ENCODE results near the gene NHLH1.

DNA sequence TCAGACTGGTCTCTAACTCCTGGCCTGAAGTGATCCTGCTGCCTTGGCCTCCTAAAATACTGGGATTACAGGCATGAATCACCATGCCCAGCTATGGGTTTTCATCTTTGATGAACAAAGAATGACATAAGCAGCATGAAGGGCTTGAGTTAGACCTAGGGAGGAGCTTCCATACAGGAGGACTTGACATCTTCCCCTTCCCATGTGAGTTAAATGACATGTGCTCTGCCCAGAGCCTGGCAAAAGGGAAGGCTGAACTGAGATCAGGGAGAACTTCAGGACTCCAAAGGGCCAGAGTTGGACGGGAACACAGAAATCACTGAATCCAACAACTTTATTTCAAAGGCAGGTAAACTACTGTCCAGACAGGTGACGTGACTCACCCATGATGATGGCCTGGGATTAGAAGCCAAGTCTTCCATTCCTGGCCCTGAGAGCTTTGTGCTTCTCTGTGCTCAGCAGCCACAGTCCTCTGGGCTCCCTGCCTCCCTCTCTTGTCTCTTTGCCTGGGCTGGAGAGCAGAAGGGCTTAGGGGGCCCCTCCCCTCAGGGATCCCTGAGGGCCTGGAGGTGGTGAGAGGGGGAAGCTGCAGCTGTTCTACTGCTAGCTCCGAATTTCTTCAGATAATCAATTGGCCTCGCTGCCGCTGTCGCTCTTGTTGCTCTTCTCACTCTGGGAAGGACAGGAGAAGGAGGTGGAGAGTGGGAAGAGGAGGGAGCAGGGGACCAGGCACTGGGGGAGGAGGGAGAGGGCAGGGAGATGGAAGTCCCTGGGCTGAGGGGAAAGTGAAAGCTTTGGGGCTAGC lies 7.6 kb downstream of the NHLH1 start:
- TF ChIP-seq, protein P1, sequence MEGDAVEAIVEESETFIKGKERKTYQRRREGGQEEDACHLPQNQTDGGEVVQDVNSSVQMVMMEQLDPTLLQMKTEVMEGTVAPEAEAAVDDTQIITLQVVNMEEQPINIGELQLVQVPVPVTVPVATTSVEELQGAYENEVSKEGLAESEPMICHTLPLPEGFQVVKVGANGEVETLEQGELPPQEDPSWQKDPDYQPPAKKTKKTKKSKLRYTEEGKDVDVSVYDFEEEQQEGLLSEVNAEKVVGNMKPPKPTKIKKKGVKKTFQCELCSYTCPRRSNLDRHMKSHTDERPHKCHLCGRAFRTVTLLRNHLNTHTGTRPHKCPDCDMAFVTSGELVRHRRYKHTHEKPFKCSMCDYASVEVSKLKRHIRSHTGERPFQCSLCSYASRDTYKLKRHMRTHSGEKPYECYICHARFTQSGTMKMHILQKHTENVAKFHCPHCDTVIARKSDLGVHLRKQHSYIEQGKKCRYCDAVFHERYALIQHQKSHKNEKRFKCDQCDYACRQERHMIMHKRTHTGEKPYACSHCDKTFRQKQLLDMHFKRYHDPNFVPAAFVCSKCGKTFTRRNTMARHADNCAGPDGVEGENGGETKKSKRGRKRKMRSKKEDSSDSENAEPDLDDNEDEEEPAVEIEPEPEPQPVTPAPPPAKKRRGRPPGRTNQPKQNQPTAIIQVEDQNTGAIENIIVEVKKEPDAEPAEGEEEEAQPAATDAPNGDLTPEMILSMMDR (IDR thresholded peaks at IDR 0.05; ENCODE audit: low read length), result no peak
- TF ChIP-seq EZH2 (optimal IDR thresholded peaks at IDR 0.05; ENCODE audit: low read depth, low read length), result no peak
